ENCODE data around the gene CGNL1.

CGNL1 gene

GRCh38 chr15:57367556-57367955, 8.7 kb upstream of the CGNL1 start:
- no peak for ATAC-seq
- peaks cover 2% of the 10 kb centered on the region for H3K4me1 Mint-ChIP-seq
- no peaks in the 10 kb centered on the region for H3K36me3 Mint-ChIP-seq (ENCODE audit: low read depth)
- no peak overlapping the region for H3K4me3 Mint-ChIP-seq
- no peak for DNase-seq
- H3K9me3 Mint-ChIP-seq, result no peaks in the 10 kb centered on the region
- H3K27ac Mint-ChIP-seq, result no peak overlapping the region
- no peaks in the 10 kb centered on the region for H3K27me3 Mint-ChIP-seq

DNA sequence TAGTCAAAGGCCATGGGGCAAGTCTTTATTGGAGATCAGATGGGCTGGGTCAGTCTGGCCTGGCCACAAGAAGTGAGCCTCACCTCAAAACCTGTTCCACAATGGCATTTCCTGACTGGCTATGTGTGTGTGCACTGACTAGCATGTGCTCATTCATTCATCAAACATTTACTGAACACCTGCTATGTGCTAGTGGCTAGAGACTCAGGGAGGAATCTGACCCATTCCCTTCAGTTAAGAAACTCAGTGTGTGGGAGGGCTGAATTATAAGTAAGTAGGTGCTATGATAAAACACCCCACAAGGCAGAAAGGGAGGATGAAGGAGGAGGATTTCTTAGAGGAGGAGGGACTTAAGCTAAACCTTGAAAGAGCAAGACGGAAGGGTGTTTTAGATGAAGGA, 5.4 kb upstream of the CGNL1 start:
- Mint-ChIP-seq H3K4me3 (no peak overlapping the region), H3K27ac (no peak overlapping the region), H3K27me3 (peaks cover 25% of the 10 kb centered on the region), H3K36me3 (ENCODE audit: low read depth) (no peaks in the 10 kb centered on the region), H3K9me3 (no peaks in the 10 kb centered on the region), H3K4me1 (peaks cover 2% of the 10 kb centered on the region)
- ATAC-seq (no peak), DNase-seq (no peak)

GRCh38 chr15:57373251-57373881, 2.9 kb upstream of the CGNL1 start:
- Mint-ChIP-seq H3K4me3 (no peak overlapping the region), H3K4me1 (peaks cover 7% of the 10 kb centered on the region), H3K36me3 (ENCODE audit: low read depth) (no peaks in the 10 kb centered on the region), H3K27me3 (peaks cover 42% of the 10 kb centered on the region), H3K27ac (no peak overlapping the region), H3K9me3 (no peaks in the 10 kb centered on the region)
- no peak for DNase-seq
- ATAC-seq, result no peak

DNA sequence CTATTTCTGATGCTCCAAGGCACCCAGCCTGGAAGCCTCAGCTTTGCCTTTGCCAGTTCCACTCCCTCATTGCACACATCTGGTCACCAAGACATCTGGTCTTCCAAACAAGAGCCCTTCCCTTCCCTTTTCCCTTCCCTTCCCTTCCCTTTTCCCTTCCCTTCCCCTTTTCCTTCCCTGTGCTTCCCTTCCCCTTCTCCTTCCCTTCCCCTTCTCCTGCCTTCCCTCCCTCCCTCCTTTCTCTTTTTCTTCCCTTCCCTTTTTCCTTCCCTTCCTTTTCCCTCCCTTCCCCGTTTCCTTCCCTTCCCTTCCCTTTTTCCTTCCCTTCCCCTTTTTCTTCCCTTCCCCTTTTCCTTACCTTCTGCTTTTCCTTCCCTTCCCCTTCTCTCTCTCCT, 2.4 kb upstream of the CGNL1 start:
- Mint-ChIP-seq H3K4me1 (peaks cover 7% of the 10 kb centered on the region), H3K9me3 (no peaks in the 10 kb centered on the region), H3K27me3 (peaks cover 47% of the 10 kb centered on the region), H3K4me3 (no peak overlapping the region), H3K36me3 (ENCODE audit: low read depth) (no peaks in the 10 kb centered on the region), H3K27ac (no peak overlapping the region)
- DNase-seq (no peak), ATAC-seq (no peak)

DNA sequence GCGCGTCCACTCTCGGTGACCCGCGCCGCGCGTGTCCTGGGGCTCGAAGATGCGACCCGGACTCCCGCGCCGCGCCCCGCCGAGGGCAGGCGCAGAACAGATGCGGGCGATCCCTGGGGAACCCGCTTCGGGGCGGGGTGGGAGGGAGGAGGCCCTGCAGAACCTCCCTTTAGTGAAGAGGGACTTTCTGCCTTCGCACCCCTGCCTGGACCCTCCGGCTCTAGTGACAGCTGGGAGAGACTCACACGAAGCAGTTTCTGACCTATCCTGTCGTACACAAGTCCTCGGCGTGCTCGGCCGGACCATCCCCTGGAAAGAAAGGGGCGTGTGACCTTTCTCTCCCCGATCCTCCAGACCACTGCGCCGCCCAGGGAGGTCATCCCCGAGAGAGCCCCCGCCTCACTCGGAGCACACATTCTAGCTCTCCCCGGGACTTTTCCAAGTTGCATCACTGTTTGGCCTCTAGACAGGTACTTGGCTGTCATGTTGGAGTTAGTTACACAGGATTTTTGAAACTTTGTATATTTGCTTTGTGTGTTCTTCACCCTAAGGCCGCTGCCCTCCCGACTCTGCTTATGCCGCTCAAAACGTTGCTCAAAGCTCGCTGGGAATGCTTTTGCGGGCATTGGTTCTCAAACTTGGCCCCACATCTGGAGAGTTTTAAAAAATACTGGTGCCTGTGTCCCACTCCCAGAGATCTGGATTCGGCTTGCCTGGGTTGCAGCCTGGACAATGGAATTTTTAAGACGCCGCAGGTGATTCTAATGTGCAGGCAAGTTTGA, 582 bp downstream of the CGNL1 start:
- no peaks in the 10 kb centered on the region for H3K9me3 Mint-ChIP-seq
- peak overlapping the region; percentile 22 for H3K4me3 Mint-ChIP-seq
- ATAC-seq (peak; percentile 20), DNase-seq (peak; percentile 6)
- H3K27me3 Mint-ChIP-seq, result peaks cover 52% of the 10 kb centered on the region
- no peaks in the 10 kb centered on the region for H3K36me3 Mint-ChIP-seq (ENCODE audit: low read depth)
- H3K4me1 Mint-ChIP-seq, result peaks cover 7% of the 10 kb centered on the region
- no peak overlapping the region for H3K27ac Mint-ChIP-seq

- Mint-ChIP-seq H3K9me3 (no peaks in the 10 kb centered on the region), H3K27ac (no peak overlapping the region), H3K4me1 (peaks cover 7% of the 10 kb centered on the region), H3K27me3 (peaks cover 52% of the 10 kb centered on the region), H3K4me3 (no peak overlapping the region), H3K36me3 (ENCODE audit: low read depth) (no peaks in the 10 kb centered on the region)
- DNase-seq, result no peak
- no peak for ATAC-seq
Measured at GRCh38 chr15:57377478-57377847, 1.2 kb downstream of the CGNL1 start.

DNA sequence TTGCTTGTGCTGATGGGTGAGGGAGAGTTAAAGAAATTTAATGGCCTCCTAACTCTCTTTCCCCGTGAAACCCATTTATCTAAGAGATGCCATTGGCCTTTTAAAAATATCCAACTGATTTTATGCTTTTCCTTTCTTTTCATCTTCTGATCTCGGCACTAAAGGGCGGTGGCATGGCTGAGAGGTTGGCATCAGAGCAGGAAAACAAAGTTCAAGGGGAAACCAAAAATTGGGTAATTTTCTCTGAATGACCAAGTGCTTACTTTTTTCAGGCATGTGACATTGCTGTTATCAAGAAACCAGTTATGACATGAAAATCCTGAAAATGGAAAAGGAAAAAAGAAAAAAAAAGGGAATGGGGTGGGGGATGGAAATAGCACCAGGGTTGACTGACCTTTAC, 3.2 kb downstream of the CGNL1 start:
- Mint-ChIP-seq H3K27ac (no peak overlapping the region), H3K4me3 (no peak overlapping the region), H3K36me3 (ENCODE audit: low read depth) (no peaks in the 10 kb centered on the region), H3K9me3 (no peaks in the 10 kb centered on the region), H3K4me1 (peaks cover 7% of the 10 kb centered on the region), H3K27me3 (peaks cover 40% of the 10 kb centered on the region)
- no peak for ATAC-seq
- DNase-seq, result no peak

DNA sequence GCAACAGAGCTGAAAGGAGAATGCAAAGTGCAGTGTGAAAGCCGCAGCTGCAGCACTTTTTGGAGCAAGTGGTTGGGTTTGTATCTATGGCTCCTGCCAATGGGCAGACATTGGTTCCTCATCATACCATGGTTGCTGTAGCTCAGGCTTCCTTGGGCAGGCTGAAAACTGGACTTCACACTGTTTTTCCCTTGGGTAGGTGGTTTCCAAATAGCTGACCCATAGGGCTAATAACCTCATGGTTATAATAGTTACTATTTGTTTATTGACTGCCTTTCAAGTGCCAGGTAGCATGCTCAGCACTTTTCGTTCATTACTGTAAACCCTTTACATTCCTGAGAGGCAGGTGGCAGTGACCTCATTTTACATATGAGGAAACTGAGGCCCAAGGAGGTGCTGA, 4.5 kb downstream of the CGNL1 start:
- Mint-ChIP-seq H3K4me1 (peaks cover 6% of the 10 kb centered on the region), H3K36me3 (ENCODE audit: low read depth) (no peaks in the 10 kb centered on the region), H3K4me3 (no peak overlapping the region), H3K27me3 (peaks cover 27% of the 10 kb centered on the region), H3K9me3 (no peaks in the 10 kb centered on the region), H3K27ac (no peak overlapping the region)
- no peak for ATAC-seq
- DNase-seq, result no peak

GRCh38 chr15:57382215-57382614, 5.9 kb downstream of the CGNL1 start:
- Mint-ChIP-seq H3K9me3 (no peaks in the 10 kb centered on the region), H3K4me3 (no peak overlapping the region), H3K27ac (no peak overlapping the region), H3K27me3 (peaks cover 20% of the 10 kb centered on the region), H3K36me3 (ENCODE audit: low read depth) (no peaks in the 10 kb centered on the region), H3K4me1 (no peaks in the 10 kb centered on the region)
- DNase-seq (no peak), ATAC-seq (no peak)

- Mint-ChIP-seq H3K36me3 (ENCODE audit: low read depth) (no peaks in the 10 kb centered on the region), H3K27me3 (peaks cover 12% of the 10 kb centered on the region), H3K4me3 (no peak overlapping the region), H3K4me1 (no peaks in the 10 kb centered on the region), H3K9me3 (no peaks in the 10 kb centered on the region), H3K27ac (no peak overlapping the region)
- DNase-seq (no peak), ATAC-seq (no peak)
Measured at GRCh38 chr15:57382969-57383368, 6.7 kb downstream of the CGNL1 start.

- no peak overlapping the region for H3K4me3 Mint-ChIP-seq
- no peaks in the 10 kb centered on the region for H3K9me3 Mint-ChIP-seq
- no peaks in the 10 kb centered on the region for H3K4me1 Mint-ChIP-seq
- H3K27ac Mint-ChIP-seq, result no peak overlapping the region
- peaks cover 3% of the 10 kb centered on the region for H3K27me3 Mint-ChIP-seq
- H3K36me3 Mint-ChIP-seq (ENCODE audit: low read depth), result no peaks in the 10 kb centered on the region
- ATAC-seq (no peak), DNase-seq (no peak)
Measured at GRCh38 chr15:57384024-57384423, 7.7 kb downstream of the CGNL1 start.

DNA sequence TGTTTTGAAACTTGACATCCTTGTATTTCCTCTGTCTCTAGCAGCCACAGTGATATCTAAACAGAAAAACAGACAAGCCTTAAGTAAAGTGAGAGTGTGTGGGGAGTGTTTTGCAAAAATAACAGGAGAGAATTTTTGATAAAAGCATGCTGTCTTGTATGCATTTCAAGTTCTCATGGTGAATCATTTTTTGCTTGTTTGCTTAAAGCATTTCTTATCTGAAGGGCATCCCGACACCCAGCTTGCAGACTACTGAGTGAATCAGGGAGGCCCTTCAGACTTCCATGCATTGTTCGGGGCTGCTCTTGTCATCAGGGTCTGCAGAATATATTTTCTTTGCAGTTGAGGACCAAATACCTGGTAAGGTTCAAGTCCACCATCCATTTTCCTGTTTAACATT, 8.5 kb downstream of the CGNL1 start:
- Mint-ChIP-seq H3K9me3 (no peaks in the 10 kb centered on the region), H3K27ac (no peak overlapping the region), H3K4me1 (no peaks in the 10 kb centered on the region), H3K36me3 (ENCODE audit: low read depth) (no peaks in the 10 kb centered on the region), H3K27me3 (no peaks in the 10 kb centered on the region), H3K4me3 (no peak overlapping the region)
- DNase-seq (no peak), ATAC-seq (no peak)

GRCh38 chr15:57385923-57386390, 9.7 kb downstream of the CGNL1 start:
- no peak overlapping the region for H3K27ac Mint-ChIP-seq
- H3K36me3 Mint-ChIP-seq (ENCODE audit: low read depth), result no peaks in the 10 kb centered on the region
- no peaks in the 10 kb centered on the region for H3K4me1 Mint-ChIP-seq
- DNase-seq (no peak), ATAC-seq (no peak)
- no peaks in the 10 kb centered on the region for H3K9me3 Mint-ChIP-seq
- H3K27me3 Mint-ChIP-seq, result no peaks in the 10 kb centered on the region
- H3K4me3 Mint-ChIP-seq, result no peak overlapping the region

DNA sequence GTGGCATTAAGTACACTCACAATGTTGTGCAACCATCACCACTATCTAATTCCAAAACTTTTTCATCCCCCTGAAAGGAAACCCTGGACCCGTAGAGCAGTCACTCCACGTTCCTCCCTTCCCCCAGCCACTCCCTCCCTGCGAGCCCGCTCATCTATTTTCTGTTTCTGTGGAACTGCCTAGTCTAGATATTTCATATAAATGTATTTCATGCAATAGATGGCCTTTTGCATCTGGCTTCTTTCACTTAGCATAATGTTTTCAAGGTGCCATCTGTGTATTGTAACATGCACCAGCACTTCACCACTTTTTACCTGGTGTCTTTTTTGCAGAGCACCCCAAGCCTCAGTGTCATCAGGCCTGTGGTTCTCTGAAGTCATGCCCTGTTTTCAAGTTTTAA, 10.7 kb downstream of the CGNL1 start:
- no peak for ATAC-seq
- no peak for DNase-seq
- Mint-ChIP-seq H3K4me3 (no peak overlapping the region), H3K27ac (no peak overlapping the region), H3K9me3 (no peaks in the 10 kb centered on the region), H3K27me3 (no peaks in the 10 kb centered on the region), H3K36me3 (ENCODE audit: low read depth) (no peaks in the 10 kb centered on the region), H3K4me1 (no peaks in the 10 kb centered on the region)

DNA sequence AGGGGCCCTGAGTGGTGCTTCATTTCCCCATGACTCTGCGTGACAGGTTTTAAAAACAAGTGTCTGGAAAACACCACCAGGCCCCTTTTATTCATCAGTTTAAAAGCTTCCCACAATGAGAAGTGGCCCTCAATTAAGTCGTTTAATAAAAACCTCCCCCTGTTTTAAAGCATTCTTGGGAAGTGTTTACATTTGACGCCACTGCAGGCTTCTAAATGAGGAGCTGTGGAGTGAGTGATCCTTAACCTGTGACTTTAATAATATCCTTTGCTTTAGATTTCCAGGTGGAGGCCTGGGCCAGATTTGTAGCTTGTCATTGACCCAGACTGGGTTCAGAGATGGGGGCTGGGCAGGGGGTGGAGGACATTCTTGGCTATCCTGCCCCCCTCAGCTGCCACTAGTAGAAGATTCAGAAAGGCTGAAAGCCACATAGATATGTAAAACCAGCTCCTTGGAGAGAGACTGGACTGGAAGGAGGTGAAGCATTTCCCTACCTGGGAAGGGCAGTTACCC, 11.3 kb downstream of the CGNL1 start:
- ATAC-seq (no peak), DNase-seq (no peak)
- Mint-ChIP-seq H3K4me3 (no peak overlapping the region), H3K36me3 (ENCODE audit: low read depth) (no peaks in the 10 kb centered on the region), H3K27ac (no peak overlapping the region), H3K27me3 (no peaks in the 10 kb centered on the region), H3K9me3 (no peaks in the 10 kb centered on the region), H3K4me1 (no peaks in the 10 kb centered on the region)
